Smooth muscle cell (in vitro differentiated cells): Measurements from ENCODE around the gene OTUB1. TPM values are rescaled to one million over a fixed set of nuclear protein-coding genes. Genes with fewer than 3 reads are reported as not detected.

Experiments used
- DNase-seq: peaks from one replicate; lab custom pipeline; 2025; ENCODE audit not compliant: unreplicated experiment; lab: John Stamatoyannopoulos, UW
- H2AFZ ChIP-seq: fragments of 200-600 bp; sonication (generic); 2 replicates; pipeline ENCODE4 v1.6.0; 2016; ENCODE audit warnings: antibody characterized with exemption, low read depth, mild to moderate bottlenecking
- H3F3A ChIP-seq: fragments of 200-600 bp; sonication (generic); 2 replicates; pipeline ENCODE4 v1.6.0; 2017; ENCODE audit warnings: antibody characterized with exemption, low read depth
- H3K27ac ChIP-seq: fragments of 200-600 bp; sonication (generic); 2 replicates; pipeline ENCODE4 v1.5.1; 2016; ENCODE audit warnings: low read depth, mild to moderate bottlenecking
- H3K27me3 ChIP-seq: fragments of 200-600 bp; sonication (generic); 2 replicates; pipeline ENCODE4 v1.6.1; 2016; ENCODE audit warnings: low read depth, mild to moderate bottlenecking
- H3K36me3 ChIP-seq: fragments of 200-600 bp; sonication (generic); 2 replicates; pipeline ENCODE4 v1.5.1; 2016; ENCODE audit warnings: low read depth
- H3K4me1 ChIP-seq: fragments of 200-600 bp; sonication (generic); 2 replicates; pipeline ENCODE4 v1.5.1; 2016; ENCODE audit warnings: low read depth
- H3K4me2 ChIP-seq: fragments of 200-600 bp; sonication (generic); 2 replicates; pipeline ENCODE4 v1.6.0; 2016; ENCODE audit warnings: mild to moderate bottlenecking
- H3K4me3 ChIP-seq: fragments of 200-600 bp; sonication (generic); 2 replicates; pipeline ENCODE4 v1.5.1; 2016; ENCODE audit warnings: mild to moderate bottlenecking
- H3K79me2 ChIP-seq: fragments of 200-600 bp; sonication (generic); 2 replicates; pipeline ENCODE4 v1.6.0; 2016; ENCODE audit warnings: low read depth, mild to moderate bottlenecking
- H3K9ac ChIP-seq: fragments of 200-600 bp; sonication (generic); 2 replicates; pipeline ENCODE4 v1.6.0; 2016; ENCODE audit warnings: low read depth
- H3K9me3 ChIP-seq: fragments of 200-600 bp; sonication (generic); replicated peaks from 2 replicates; pipeline ENCODE4 v1.5.1; 2016; ENCODE audit warnings: low read depth
- H4K20me1 ChIP-seq: fragments of 200-600 bp; sonication (generic); 2 replicates; pipeline ENCODE4 v1.6.0; 2016; ENCODE audit warnings: low read depth
- CTCF ChIP-seq: fragments of 200-600 bp; sonication (generic); IDR thresholded peaks from 2 replicates; pipeline ENCODE4 v1.5.1; 2017; ENCODE audit warnings: borderline replicate concordance, mild to moderate bottlenecking, antibody characterized with exemption; ENCODE audit not compliant: insufficient read depth, poor library complexity, severe bottlenecking
- WGBS: methylation state at CpG from one replicate; pipeline ENCODE4 v1.1.7; 2016; ENCODE audit warnings: low lambda C conversion rate; 5-methylcytosine and 5-hydroxymethylcytosine counted together
- polyA plus RNA-seq: library from polyadenylated mRNA; unstranded; fragments of >200 nt; fragmentation: Nextera tagmentation; extraction: Ambion mirVana; gene quantifications from 2 replicates; pipeline ENCODE4 v1.2.1, GENCODE V29; 2016
- total RNA-seq: library from RNA; depleted of rRNA; stranded (reverse); fragments of >200 nt; gene quantifications from 2 replicates; pipeline ENCODE4 v1.2.3, GENCODE V29; 2014

Gene OTUB1
- total and polyA plus RNA-seq, 2 experiments from 2014 or later, result 71.5 to 164 TPM

GRCh38 chr11:63993993-63994392 is 7.8 kb downstream of the OTUB1 start:
- H3K36me3 ChIP-seq, result no peaks in the 10 kb centered on the region
- H3K9me3 ChIP-seq, result no peaks in the 10 kb centered on the region
- no peak overlapping the region for H2AFZ ChIP-seq
- no peak for DNase-seq
- H3K4me3 ChIP-seq, result no peak overlapping the region
- no peak overlapping the region for H3K27ac ChIP-seq
- no peak for TF ChIP-seq CTCF
- peaks cover 9% of the 10 kb centered on the region for H3K4me1 ChIP-seq
- H3K4me2 ChIP-seq, result no peak overlapping the region
- H3K27me3 ChIP-seq, result no peaks in the 10 kb centered on the region
- no peak overlapping the region for H3K9ac ChIP-seq
- H3K79me2 ChIP-seq, result peaks cover 13% of the 10 kb centered on the region
- H3F3A ChIP-seq, result no peaks in the 10 kb centered on the region
- WGBS, result 91% methylated on average over 6 of the region's 6 CpGs
- peaks cover 91% of the 10 kb centered on the region for H4K20me1 ChIP-seq

GRCh38 chr11:63996512-63996911 is 10.3 kb downstream of the OTUB1 start:
- Histone ChIP-seq H2AFZ (no peak overlapping the region), H3K4me3 (no peak overlapping the region), H3F3A (no peaks in the 10 kb centered on the region), H3K9ac (no peak overlapping the region), H3K27ac (no peak overlapping the region), H3K9me3 (no peaks in the 10 kb centered on the region), H3K4me2 (no peak overlapping the region), H3K79me2 (peaks cover 4% of the 10 kb centered on the region), H3K4me1 (peaks cover 21% of the 10 kb centered on the region), H3K36me3 (no peaks in the 10 kb centered on the region), H4K20me1 (peaks cover 87% of the 10 kb centered on the region), H3K27me3 (no peaks in the 10 kb centered on the region)
- WGBS, result 96% methylated on average over 18 of the region's 18 CpGs
- no peak for TF ChIP-seq CTCF
- DNase-seq, result no peak

GRCh38 chr11:63997104-63997700 is 11.0 kb downstream of the OTUB1 start:
- peaks cover 80% of the 10 kb centered on the region for H4K20me1 ChIP-seq
- H3K4me2 ChIP-seq, result no peak overlapping the region
- no peak for TF ChIP-seq CTCF
- no peak overlapping the region for H3K9ac ChIP-seq
- H3K27me3 ChIP-seq, result no peaks in the 10 kb centered on the region
- no peak for DNase-seq
- H2AFZ ChIP-seq, result no peak overlapping the region
- no peaks in the 10 kb centered on the region for H3K36me3 ChIP-seq
- no peaks in the 10 kb centered on the region for H3F3A ChIP-seq
- H3K4me1 ChIP-seq, result peaks cover 21% of the 10 kb centered on the region
- no peak overlapping the region for H3K27ac ChIP-seq
- 97% methylated on average over 27 of the region's 27 CpGs for WGBS
- H3K79me2 ChIP-seq, result no peaks in the 10 kb centered on the region
- no peak overlapping the region for H3K4me3 ChIP-seq
- H3K9me3 ChIP-seq, result no peaks in the 10 kb centered on the region

- Histone ChIP-seq H3K79me2 (no peaks in the 10 kb centered on the region), H3K4me2 (no peak overlapping the region), H3K4me1 (peaks cover 21% of the 10 kb centered on the region), H3K9ac (no peak overlapping the region), H3F3A (no peaks in the 10 kb centered on the region), H3K9me3 (no peaks in the 10 kb centered on the region), H2AFZ (no peak overlapping the region), H3K27ac (no peak overlapping the region), H3K4me3 (no peak overlapping the region), H3K27me3 (no peaks in the 10 kb centered on the region), H4K20me1 (peaks cover 75% of the 10 kb centered on the region), H3K36me3 (no peaks in the 10 kb centered on the region)
- no peak for DNase-seq
- no peak for TF ChIP-seq CTCF
- 88% methylated on average over 11 of the region's 11 CpGs for WGBS
Measured at GRCh38 chr11:63997801-63998337, 11.6 kb downstream of the OTUB1 start.
